WERI-Rb-1 (cell line): Measurements from ENCODE around the gene AFF3.

Experiments
- DNase-seq: peaks from one replicate; pipeline ENCODE4 v3.0.0-alpha.2; 2020
- H3K27ac ChIP-seq: fragments of 250-450 bp; sonication (Bioruptor Pico); 2 replicates; pipeline ENCODE4 v1.5.1; 2020; ENCODE audit warnings: mild to moderate bottlenecking, moderate library complexity
- H3K27me3 ChIP-seq: fragments of 250-450 bp; sonication (Bioruptor Pico); 2 replicates; pipeline ENCODE4 v1.5.1; 2021; ENCODE audit warnings: mild to moderate bottlenecking, low read depth, moderate library complexity; ENCODE audit not compliant: insufficient read depth, severe bottlenecking
- H3K36me3 ChIP-seq: fragments of 250-450 bp; sonication (Bioruptor Pico); 2 replicates; pipeline ENCODE4 v1.5.1; 2020; ENCODE audit warnings: mild to moderate bottlenecking, moderate library complexity
- H3K4me3 ChIP-seq: 2 replicates; pipeline ENCODE4 v1.5.1; 2011; ENCODE audit warnings: low read depth, mild to moderate bottlenecking, control low read depth, low read length
- H3K9me3 ChIP-seq: fragments of 250-450 bp; sonication (Bioruptor Pico); 2 replicates; pipeline ENCODE4 v1.5.1; 2021; ENCODE audit warnings: mild to moderate bottlenecking, moderate library complexity; ENCODE audit not compliant: severe bottlenecking
- CTCF ChIP-seq: IDR thresholded peaks from 2 replicates; pipeline ENCODE4 v1.5.1; 2011; ENCODE audit warnings: low read depth, mild to moderate bottlenecking, control low read depth, inconsistent platforms, low read length

Gene AFF3

GRCh38 chr2:99918389-99918788, 224.0 kb downstream of the AFF3 start:
- Histone ChIP-seq H3K9me3 (no peaks in the 10 kb centered on the region), H3K27ac (no peak overlapping the region), H3K4me3 (no peak overlapping the region), H3K27me3 (no peaks in the 10 kb centered on the region), H3K36me3 (no peaks in the 10 kb centered on the region)
- TF ChIP-seq CTCF = no peak
- no peak for DNase-seq

DNA sequence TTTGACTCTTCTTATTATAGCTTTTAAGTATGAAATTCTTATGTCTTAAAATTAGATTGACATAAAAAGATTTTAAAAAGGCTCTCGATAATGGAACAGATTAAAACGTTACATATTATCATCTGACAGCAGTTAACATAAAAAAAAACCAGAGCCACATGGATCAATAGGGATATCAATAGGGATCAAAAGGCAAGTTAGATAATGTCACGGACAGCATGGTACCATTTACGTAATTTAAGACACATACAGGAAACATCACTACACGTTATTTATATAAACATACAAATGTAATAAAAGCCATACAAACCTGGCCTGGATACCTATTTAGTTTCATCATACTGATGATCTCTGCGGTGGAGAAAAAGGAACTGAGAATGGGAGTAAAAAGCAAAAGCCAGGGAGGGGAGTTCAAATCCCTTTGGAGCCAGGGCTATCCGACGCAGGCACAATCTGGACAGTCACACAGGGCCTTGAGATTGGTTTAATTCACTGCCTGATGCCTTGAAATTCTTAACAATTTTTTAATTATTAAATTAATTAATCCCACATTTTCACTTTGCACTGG, 227.2 kb downstream of the AFF3 start:
- no peak for DNase-seq
- H3K9me3 ChIP-seq = no peaks in the 10 kb centered on the region
- H3K36me3 ChIP-seq = no peaks in the 10 kb centered on the region
- H3K27me3 ChIP-seq = no peaks in the 10 kb centered on the region
- H3K4me3 ChIP-seq = no peak overlapping the region
- no peak for TF ChIP-seq CTCF
- no peak overlapping the region for H3K27ac ChIP-seq

- TF ChIP-seq CTCF = no peak
- H3K27ac ChIP-seq = no peak overlapping the region
- no peaks in the 10 kb centered on the region for H3K9me3 ChIP-seq
- no peaks in the 10 kb centered on the region for H3K27me3 ChIP-seq
- no peak for DNase-seq
- H3K4me3 ChIP-seq = no peak overlapping the region
- no peaks in the 10 kb centered on the region for H3K36me3 ChIP-seq
Observed at GRCh38 chr2:99911736-99912135, 230.7 kb downstream of the AFF3 start.

DNA sequence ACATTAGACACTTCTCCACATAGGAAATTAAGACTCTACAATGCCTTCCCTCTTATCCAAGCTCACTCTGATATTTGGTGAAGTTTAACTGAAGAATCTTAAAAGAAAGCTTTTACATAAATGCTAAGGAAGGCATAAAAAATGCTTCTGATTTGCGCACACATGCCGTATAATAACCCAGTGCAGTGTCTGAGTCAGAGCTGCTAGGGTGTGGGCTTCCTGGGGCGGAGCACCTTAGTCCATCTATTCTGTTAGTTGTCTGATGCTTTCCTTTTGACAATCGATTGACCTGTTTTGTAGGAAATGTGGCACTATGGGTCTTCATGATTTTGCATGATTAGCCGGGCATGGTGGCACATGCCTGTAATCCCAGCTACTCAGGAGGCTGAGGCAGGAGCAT, 231.5 kb downstream of the AFF3 start:
- no peak for TF ChIP-seq CTCF

DNA sequence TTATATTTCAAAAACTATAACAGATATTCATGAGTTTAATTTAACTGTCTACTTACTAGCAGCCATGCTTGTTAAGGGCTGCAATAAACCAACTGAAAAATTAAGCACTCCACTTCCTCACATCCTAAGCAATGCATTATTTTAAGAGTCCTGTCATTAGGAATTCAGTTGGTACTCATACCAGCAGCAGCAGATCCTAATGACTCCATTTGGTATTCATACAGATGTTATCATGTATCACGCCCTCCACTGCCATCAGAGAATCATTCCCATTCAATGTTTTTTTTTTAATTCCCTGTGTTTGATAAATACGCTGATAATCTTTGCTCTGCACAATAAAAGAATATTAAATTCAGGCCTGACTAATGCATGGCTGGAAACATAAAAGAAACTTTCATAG, 236.8 kb downstream of the AFF3 start:
- Histone ChIP-seq H3K27ac (no peak overlapping the region), H3K27me3 (no peaks in the 10 kb centered on the region), H3K9me3 (no peaks in the 10 kb centered on the region), H3K4me3 (no peak overlapping the region), H3K36me3 (no peaks in the 10 kb centered on the region)
- no peak for DNase-seq
- no peak for TF ChIP-seq CTCF

More for the DNA sequence above, 231.5 kb downstream of the AFF3 start:
- H3K4me3 ChIP-seq = no peak overlapping the region
- H3K27ac ChIP-seq = no peak overlapping the region
- no peak for DNase-seq
- H3K9me3 ChIP-seq = no peaks in the 10 kb centered on the region
- no peaks in the 10 kb centered on the region for H3K27me3 ChIP-seq
- no peaks in the 10 kb centered on the region for H3K36me3 ChIP-seq

- no peak overlapping the region for H3K27ac ChIP-seq
- no peaks in the 10 kb centered on the region for H3K27me3 ChIP-seq
- no peak for DNase-seq
- no peaks in the 10 kb centered on the region for H3K36me3 ChIP-seq
- H3K9me3 ChIP-seq = no peaks in the 10 kb centered on the region
- TF ChIP-seq CTCF = no peak
- H3K4me3 ChIP-seq = no peak overlapping the region
Observed at GRCh38 chr2:99905025-99905424, 237.4 kb downstream of the AFF3 start.
